IMR-90 (cell line): ENCODE results near the gene LAIR1.

ENCODE experiments used
- CTCF ChIP-seq: conservative IDR thresholded peaks from 2 replicates; pipeline ENCODE4 v1.5.1; 2012; ENCODE audit warnings: mild to moderate bottlenecking, low read depth, low read length, improper control_type of control experiment
- MAZ ChIP-seq: IDR thresholded peaks from 2 replicates; pipeline ENCODE4 v1.6.1; 2012; ENCODE audit warnings: low read depth, mild to moderate bottlenecking, low read length, improper control_type of control experiment, moderate library complexity, borderline replicate concordance
- MXI1 ChIP-seq: IDR thresholded peaks from 2 replicates; pipeline ENCODE4 v1.6.1; 2012; ENCODE audit warnings: low read depth, mild to moderate bottlenecking, low read length, moderate library complexity, borderline replicate concordance

- TF ChIP-seq MAZ (no peak), CTCF (no peak), MXI1 (no peak)
Measured at GRCh38 chr19:54376610-54377285, 12.0 kb upstream of the LAIR1 start.
